WI38 (cell line): ENCODE results near the gene FAM90A1.
"Not testable (repeated sequence)": the region's sequence is repeated elsewhere in the genome, so short reads cannot be mapped to it uniquely, and the experiment has no call there.

Experiments
- H3K4me3 ChIP-seq: 2 replicates; pipeline ENCODE4 v1.5.1; 2011; ENCODE audit warnings: low read depth, mild to moderate bottlenecking, control low read depth, low read length
- CTCF ChIP-seq: IDR thresholded peaks from 2 replicates; pipeline ENCODE4 v1.5.1; 2012; ENCODE audit warnings: low read depth, mild to moderate bottlenecking, control low read depth, low read length

Gene FAM90A1

DNA sequence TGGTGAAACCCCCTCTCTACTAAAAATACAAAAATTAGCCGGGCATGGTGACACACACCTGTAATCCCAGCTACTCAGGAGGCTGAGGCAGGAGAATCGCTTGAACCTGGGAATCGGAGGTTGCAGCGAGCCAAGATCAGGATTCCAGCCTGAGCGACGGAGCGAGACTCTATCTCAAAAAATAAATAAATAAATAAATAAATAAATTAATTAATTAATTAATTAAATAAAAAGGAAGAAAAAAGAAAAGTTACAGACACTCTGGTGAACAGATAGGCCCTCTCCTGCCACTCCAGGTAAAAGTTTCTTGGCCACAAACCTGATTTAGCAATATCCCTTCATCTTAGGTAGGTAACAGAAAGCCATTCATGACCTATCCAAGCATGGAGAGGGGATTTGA is 44.5 kb downstream of the FAM90A1 start:
- not testable (repeated sequence) for H3K4me3 ChIP-seq

GRCh38 chr12:8181271-8181670 is 46.1 kb downstream of the FAM90A1 start:
- H3K4me3 ChIP-seq, result peak overlapping the region; percentile 61

- TF ChIP-seq CTCF, result 0 out of 2 replicates have a peak, but pooled peaks have one; percentile 17
- H3K4me3 ChIP-seq, result peak overlapping the region; percentile 61
Measured at GRCh38 chr12:8179989-8180585, 47.3 kb downstream of the FAM90A1 start.

DNA sequence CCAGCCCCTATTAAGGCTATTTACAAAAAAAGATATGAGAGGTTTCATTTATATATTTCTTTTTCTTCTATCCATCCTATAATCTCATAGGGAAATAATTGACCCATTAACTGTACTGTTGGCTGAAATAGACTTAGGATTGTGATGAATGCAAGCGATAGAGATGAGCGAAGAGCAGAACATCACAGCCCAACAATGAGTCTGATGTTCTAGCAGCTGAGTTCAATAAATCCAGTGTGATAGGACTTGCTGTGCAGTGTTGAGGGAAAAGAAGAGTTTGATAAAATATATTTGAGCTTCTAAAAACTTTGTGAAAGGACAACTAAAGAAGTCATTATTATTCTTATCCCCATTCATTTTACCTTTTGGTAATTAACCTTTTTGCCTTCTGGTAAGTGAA is 54.5 kb downstream of the FAM90A1 start:
- not testable (repeated sequence) for H3K4me3 ChIP-seq
